OCI-LY3 (cell line): Measurements from ENCODE around the gene AASS.

Experiments
- H2AFZ ChIP-seq: fragments of 200-600, 300-600 bp; shearing (Covaris generic); 2 replicates; pipeline ENCODE4 v1.6.0; 2014; ENCODE audit warnings: antibody characterized with exemption, low read depth, low read length
- H3K27ac ChIP-seq: fragments of 200-600, 300-600 bp; sonication (generic); 2 replicates; pipeline ENCODE4 v1.5.1; 2014; ENCODE audit warnings: mild to moderate bottlenecking, low read length, moderate library complexity, mixed read lengths
- H3K27me3 ChIP-seq: fragments of 200-600, 300-600 bp; sonication (generic); 2 replicates; pipeline ENCODE4 v1.6.1; 2014; ENCODE audit warnings: low read depth, low read length, mixed read lengths
- H3K36me3 ChIP-seq: fragments of 200-600, 300-600 bp; sonication (generic); replicated peaks from 2 replicates; pipeline ENCODE3; 2014; ENCODE audit warnings: low read depth, low read length, mixed read lengths
- H3K4me1 ChIP-seq: fragments of 300-600, 200-600 bp; sonication (generic); 2 replicates; pipeline ENCODE4 v1.6.1; 2014; ENCODE audit warnings: low read length, mixed read lengths
- H3K4me2 ChIP-seq: fragments of 200-600, 300-600 bp; sonication (generic); 2 replicates; pipeline ENCODE4 v1.6.1; 2014; ENCODE audit warnings: low read length, mixed read lengths
- H3K4me3 ChIP-seq: fragments of 300-600, 200-600 bp; sonication (generic); 2 replicates; pipeline ENCODE4 v1.5.1; 2014; ENCODE audit warnings: antibody characterized with exemption, mild to moderate bottlenecking, low read length, moderate library complexity
- H3K79me2 ChIP-seq: fragments of 300-600, 200-600 bp; shearing (Covaris generic); 2 replicates; pipeline ENCODE4 v1.6.1; 2014; ENCODE audit warnings: mild to moderate bottlenecking, low read length, mixed read lengths
- H3K9ac ChIP-seq: fragments of 300-600, 200-600 bp; shearing (Covaris generic); 2 replicates; pipeline ENCODE4 v1.6.0; 2014; ENCODE audit warnings: mild to moderate bottlenecking, low read length, moderate library complexity
- H3K9me3 ChIP-seq: fragments of 200-600, 300-600 bp; shearing (Covaris generic); 2 replicates; pipeline ENCODE4 v1.6.1; 2014; ENCODE audit warnings: low read length, mixed read lengths; ENCODE audit not compliant: insufficient read depth
- H4K20me1 ChIP-seq: fragments of 200-600, 300-600 bp; sonication (generic); 2 replicates; pipeline ENCODE4 v1.6.1; 2016; ENCODE audit warnings: low read length, mixed read lengths; ENCODE audit not compliant: insufficient read depth
- CTCF ChIP-seq: fragments of 200-600, 300-600 bp; sonication (generic); IDR thresholded peaks from 2 replicates; pipeline ENCODE4 v1.5.1; 2014; ENCODE audit warnings: antibody characterized with exemption, low read length, low read depth
- EZH2phosphoT487 ChIP-seq: fragments of 200-600 bp; shearing (Covaris generic); IDR thresholded peaks from 2 replicates; pipeline ENCODE4 v1.6.1; 2018; ENCODE audit warnings: antibody characterized with exemption, mixed run types, low read depth

AASS gene

GRCh38 chr7:122148878-122149277, 4.8 kb upstream of the AASS start:
- Histone ChIP-seq H3K4me1 (no peaks in the 10 kb centered on the region), H3K4me2 (no peak overlapping the region), H3K27ac (no peak overlapping the region)

GRCh38 chr7:122148081-122148480, 4.0 kb upstream of the AASS start:
- H3K36me3 ChIP-seq = no peaks in the 10 kb centered on the region
- H2AFZ ChIP-seq = no peak overlapping the region
- no peak overlapping the region for H3K27ac ChIP-seq
- no peaks in the 10 kb centered on the region for H3K27me3 ChIP-seq
- no peaks in the 10 kb centered on the region for H3K79me2 ChIP-seq
- no peak overlapping the region for H3K4me3 ChIP-seq
- no peak overlapping the region for H3K9ac ChIP-seq
- TF ChIP-seq CTCF (no peak), EZH2phosphoT487 (no peak)
- no peaks in the 10 kb centered on the region for H4K20me1 ChIP-seq
- no peaks in the 10 kb centered on the region for H3K4me1 ChIP-seq
- no peak overlapping the region for H3K4me2 ChIP-seq
- no peaks in the 10 kb centered on the region for H3K9me3 ChIP-seq

More at GRCh38 chr7:122148878-122149277, 4.8 kb upstream of the AASS start:
- H3K79me2 ChIP-seq = no peaks in the 10 kb centered on the region
- H3K36me3 ChIP-seq = no peaks in the 10 kb centered on the region
- no peak overlapping the region for H3K4me3 ChIP-seq
- no peak overlapping the region for H2AFZ ChIP-seq
- H3K27me3 ChIP-seq = no peaks in the 10 kb centered on the region
- TF ChIP-seq EZH2phosphoT487 (no peak), CTCF (no peak)
- H3K9me3 ChIP-seq = no peaks in the 10 kb centered on the region
- H4K20me1 ChIP-seq = no peaks in the 10 kb centered on the region
- no peak overlapping the region for H3K9ac ChIP-seq

- Histone ChIP-seq H3K9me3 (no peaks in the 10 kb centered on the region), H3K4me1 (no peaks in the 10 kb centered on the region), H3K4me2 (no peak overlapping the region), H3K27ac (no peak overlapping the region), H3K9ac (no peak overlapping the region), H3K27me3 (no peaks in the 10 kb centered on the region), H3K79me2 (no peaks in the 10 kb centered on the region), H2AFZ (no peak overlapping the region), H4K20me1 (no peaks in the 10 kb centered on the region), H3K4me3 (no peak overlapping the region), H3K36me3 (no peaks in the 10 kb centered on the region)
- TF ChIP-seq EZH2phosphoT487 = no peak
- TF ChIP-seq CTCF = no peak
Measured at GRCh38 chr7:122145937-122146645, 2.0 kb upstream of the AASS start.

GRCh38 chr7:122143376-122143750, 686 bp downstream of the AASS start:
- no peaks in the 10 kb centered on the region for H3K9me3 ChIP-seq
- H3K79me2 ChIP-seq = no peaks in the 10 kb centered on the region
- H3K4me2 ChIP-seq = no peak overlapping the region
- no peak overlapping the region for H3K9ac ChIP-seq
- H2AFZ ChIP-seq = no peak overlapping the region
- H3K36me3 ChIP-seq = no peaks in the 10 kb centered on the region
- no peak overlapping the region for H3K27ac ChIP-seq
- no peaks in the 10 kb centered on the region for H4K20me1 ChIP-seq
- no peak overlapping the region for H3K4me3 ChIP-seq
- TF ChIP-seq CTCF = no peak
- TF ChIP-seq EZH2phosphoT487 = no peak
- no peaks in the 10 kb centered on the region for H3K4me1 ChIP-seq
- H3K27me3 ChIP-seq = no peaks in the 10 kb centered on the region
